ENCODE measurements around the gene KLRB1. TPM values are rescaled to one million over a fixed set of nuclear protein-coding genes. Genes with fewer than 3 reads are reported as not detected.

KLRB1 gene
- total RNA-seq = under 0.01 TPM in 1 of 2 replicates, not detected in the other

DNA sequence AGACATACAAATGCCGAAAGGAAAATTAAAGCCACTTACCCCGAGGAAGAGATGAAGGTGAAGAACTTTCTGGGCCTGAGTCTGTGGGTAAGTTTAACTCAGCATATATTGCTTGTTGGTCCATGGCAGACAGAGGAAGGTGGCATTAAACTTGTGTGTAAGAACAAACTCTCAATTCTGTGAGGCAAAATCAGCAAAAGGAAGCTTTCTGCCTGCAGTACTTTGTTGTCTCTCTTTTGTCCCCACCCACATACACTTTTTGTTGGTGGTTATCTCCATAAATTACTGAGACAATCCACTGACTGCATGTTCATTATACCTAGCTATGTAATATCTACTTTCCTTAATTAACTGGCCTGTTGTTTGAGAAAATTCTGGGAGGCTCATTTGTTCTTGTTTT is at the start of gene KLRB1:
Gene KLRB1, minus strand, starts transcription at position 201 of the 400 bp plus-strand sequence. Its CDS starts 77 bp downstream, at position 124.

Other genes with a start within 250 kb of the KLRB1 start
- gene CLEC2D, start 61.8 kb upstream of the KLRB1 start, total RNA-seq = 1.4 and 1.8 TPM in 2 replicates
- gene CLECL1, start 125.2 kb upstream of the KLRB1 start, total RNA-seq = not detected in 2 replicates
- gene CD69, start 153.0 kb upstream of the KLRB1 start, total RNA-seq = 0.14 TPM in 1 of 2 replicates, not detected in the other
- gene KLRF1, start 219.6 kb upstream of the KLRB1 start, total RNA-seq = 0.18 and 0.43 TPM in 2 replicates